Stomach smooth muscle (tissue), 2 donors: ENCODE data around the gene TRMT112.
A peak's percentile ranks its signal among the peaks of the same experiment; 100 is the strongest.

Experiments used
- H3K27ac ChIP-seq: one replicate; pipeline ENCODE4 v1.7.0; 2013; ENCODE audit warnings: mild to moderate bottlenecking, low read length, inconsistent platforms
- H3K27me3 ChIP-seq, 2 donors: one replicate each; pipeline ENCODE4 v1.7.0; 2013; ENCODE audit warnings: low read length in 2 of 2; ENCODE audit not compliant: insufficient read depth in 2 of 2, control insufficient read depth in 1 of 2
- H3K36me3 ChIP-seq, 2 donors: one replicate each; pipeline ENCODE4 v1.7.0; 2013; ENCODE audit warnings: low read length in 2 of 2; ENCODE audit not compliant: control insufficient read depth in 2 of 2, insufficient read depth in 2 of 2
- H3K4me1 ChIP-seq: one replicate; pipeline ENCODE4 v1.7.0; 2013; ENCODE audit warnings: low read length; ENCODE audit not compliant: control insufficient read depth, insufficient read depth
- H3K4me3 ChIP-seq, 2 donors: one replicate each; pipeline ENCODE4 v1.7.0; 2013; ENCODE audit warnings: low read length in 2 of 2
- H3K9ac ChIP-seq, 2 donors: one replicate each; pipeline ENCODE4 v1.7.0; 2013; ENCODE audit warnings: low read length in 2 of 2, mild to moderate bottlenecking in 1 of 2
- H3K9me3 ChIP-seq, 2 donors: one replicate each; pipeline ENCODE4 v1.7.0; 2013; ENCODE audit warnings: low read length in 2 of 2; ENCODE audit not compliant: control insufficient read depth in 2 of 2
- donor health status: healthy.
- donor health status: Pancreatic carcinoma.

TRMT112 gene

GRCh38 chr11:64317325-64317960 lies at the start of gene TRMT112:
TRMT112 (minus strand) TSS chr11:64317559; CDS start chr11:64317526, 33 bp downstream.
- Histone ChIP-seq H3K27me3 (no peaks in the 10 kb centered on the region), H3K4me1 (peaks cover 25% of the 10 kb centered on the region), H3K36me3 (peaks cover 10 to 16% of the 10 kb centered on the region in 2 donors), H3K9ac (peak within 1 kb of the TSS; percentile 96 to 98), H3K4me3 (peak within 1 kb of the TSS; percentile 91 to 97), H3K27ac (peak within 1 kb of the TSS; percentile 99), H3K9me3 (no peaks in the 10 kb centered on the region)

GRCh38 chr11:64366751-64367150 lies 49.4 kb upstream of the TRMT112 start:
- Histone ChIP-seq H3K36me3 (peaks cover 33 to 42% of the 10 kb centered on the region in 2 donors), H3K27ac (no peak overlapping the region), H3K9me3 (no peaks in the 10 kb centered on the region), H3K27me3 (no peaks in the 10 kb centered on the region), H3K9ac (no peak overlapping the region), H3K4me3 (no peak overlapping the region), H3K4me1 (no peaks in the 10 kb centered on the region)

- peaks cover 33 to 41% of the 10 kb centered on the region in 2 donors for H3K36me3 ChIP-seq
- no peak overlapping the region for H3K4me3 ChIP-seq
- H3K27ac ChIP-seq, result no peak overlapping the region
Measured at GRCh38 chr11:64364911-64365310, 47.6 kb upstream of the TRMT112 start.

GRCh38 chr11:64364435-64364834 lies 47.1 kb upstream of the TRMT112 start:
- Histone ChIP-seq H3K27me3 (no peaks in the 10 kb centered on the region), H3K27ac (no peak overlapping the region), H3K4me3 (no peak overlapping the region), H3K4me1 (peaks cover 6% of the 10 kb centered on the region), H3K9ac (no peak overlapping the region), H3K9me3 (no peaks in the 10 kb centered on the region), H3K36me3 (peaks cover 33 to 38% of the 10 kb centered on the region in 2 donors)

More at GRCh38 chr11:64364911-64365310, 47.6 kb upstream of the TRMT112 start:
- peaks cover 2% of the 10 kb centered on the region for H3K4me1 ChIP-seq
- no peak overlapping the region for H3K9ac ChIP-seq
- H3K27me3 ChIP-seq, result no peaks in the 10 kb centered on the region
- H3K9me3 ChIP-seq, result no peaks in the 10 kb centered on the region

- no peaks in the 10 kb centered on the region for H3K27me3 ChIP-seq
- H3K9ac ChIP-seq, result no peak overlapping the region
- H3K4me3 ChIP-seq, result no peak overlapping the region
- H3K4me1 ChIP-seq, result peaks cover 21% of the 10 kb centered on the region
- H3K9me3 ChIP-seq, result no peaks in the 10 kb centered on the region
- no peak overlapping the region for H3K27ac ChIP-seq
- H3K36me3 ChIP-seq, result peaks cover 28 to 31% of the 10 kb centered on the region in 2 donors
Measured at GRCh38 chr11:64362339-64362738, 45.0 kb upstream of the TRMT112 start.

- peaks cover 21% of the 10 kb centered on the region for H3K4me1 ChIP-seq
- H3K36me3 ChIP-seq, result peaks cover 27 to 31% of the 10 kb centered on the region in 2 donors
- no peaks in the 10 kb centered on the region for H3K27me3 ChIP-seq
- H3K27ac ChIP-seq, result no peak overlapping the region
- no peak overlapping the region for H3K9ac ChIP-seq
- H3K9me3 ChIP-seq, result no peaks in the 10 kb centered on the region
- H3K4me3 ChIP-seq, result no peak overlapping the region
Measured at GRCh38 chr11:64361659-64362058, 44.3 kb upstream of the TRMT112 start.

GRCh38 chr11:64360448-64360921 lies 43.1 kb upstream of the TRMT112 start:
- peak overlapping the region in 1 of 2 donors; percentile 91 for H3K4me3 ChIP-seq

GRCh38 chr11:64359712-64360445 lies 42.5 kb upstream of the TRMT112 start:
- H3K4me1 ChIP-seq, result peaks cover 30% of the 10 kb centered on the region
- H3K9me3 ChIP-seq, result no peaks in the 10 kb centered on the region
- H3K27ac ChIP-seq, result no peak overlapping the region
- no peaks in the 10 kb centered on the region for H3K27me3 ChIP-seq
- peak overlapping the region; percentile 86 to 91 for H3K4me3 ChIP-seq
- H3K9ac ChIP-seq, result peak overlapping the region; percentile 82 to 89
- peaks cover 20 to 25% of the 10 kb centered on the region in 2 donors for H3K36me3 ChIP-seq

More at GRCh38 chr11:64360448-64360921, 43.1 kb upstream of the TRMT112 start:
- H3K9me3 ChIP-seq, result no peaks in the 10 kb centered on the region
- H3K9ac ChIP-seq, result no peak overlapping the region
- H3K36me3 ChIP-seq, result peaks cover 20 to 27% of the 10 kb centered on the region in 2 donors
- H3K27ac ChIP-seq, result no peak overlapping the region
- no peaks in the 10 kb centered on the region for H3K27me3 ChIP-seq
- H3K4me1 ChIP-seq, result peaks cover 24% of the 10 kb centered on the region

- peaks cover 33% of the 10 kb centered on the region for H3K4me1 ChIP-seq
- peaks cover 17 to 21% of the 10 kb centered on the region in 2 donors for H3K36me3 ChIP-seq
- H3K4me3 ChIP-seq, result peak within 1 kb of the TSS; percentile 86 to 91
- H3K27ac ChIP-seq, result peak within 1 kb of the TSS; percentile 74
- H3K9ac ChIP-seq, result peak within 1 kb of the TSS; percentile 82 to 89
- H3K27me3 ChIP-seq, result no peaks in the 10 kb centered on the region
- no peaks in the 10 kb centered on the region for H3K9me3 ChIP-seq
Measured at GRCh38 chr11:64358907-64359711, 41.8 kb upstream of the TRMT112 start, which contains the start of gene RPS6KA4. RPS6KA4 (plus strand) TSS chr11:64359162; CDS start chr11:64359236, 74 bp downstream.

GRCh38 chr11:64358536-64358906 lies 41.2 kb upstream of the TRMT112 start:
- Histone ChIP-seq H3K9ac (peak overlapping the region; percentile 82 to 86), H3K27me3 (no peaks in the 10 kb centered on the region), H3K4me3 (peak overlapping the region; percentile 76 to 91), H3K4me1 (peaks cover 33% of the 10 kb centered on the region), H3K27ac (peak overlapping the region; percentile 74), H3K36me3 (peaks cover 15 to 17% of the 10 kb centered on the region in 2 donors), H3K9me3 (no peaks in the 10 kb centered on the region)
